Colonic mucosa (tissue), 4 donors: Measurements from ENCODE around the gene MLLT6. TPM values are rescaled to one million over a fixed set of nuclear protein-coding genes. Genes with fewer than 3 reads are reported as not detected.

Source experiments
- DNase-seq: peaks from one replicate; pipeline ENCODE4 v3.0.0-alpha.2; 2020
- H3K27ac ChIP-seq: fragments of 200-600 bp; one replicate; pipeline ENCODE4 v1.8.0; 2021
- H3K27me3 ChIP-seq: fragments of 200-600 bp; one replicate; pipeline ENCODE4 v1.8.0; 2021
- H3K36me3 ChIP-seq: fragments of 200-600 bp; one replicate; pipeline ENCODE4 v1.8.0; 2021
- H3K4me1 ChIP-seq: fragments of 200-600 bp; one replicate; pipeline ENCODE4 v1.8.0; 2021; ENCODE audit warnings: mild to moderate bottlenecking
- H3K4me3 ChIP-seq: fragments of 200-600 bp; one replicate; pipeline ENCODE4 v1.8.0; 2021
- H3K9ac ChIP-seq, 2 donors: one replicate each; pipeline ENCODE4 v1.7.0; 2013; ENCODE audit warnings: control low read depth in 2 of 2, low read depth in 2 of 2, low read length in 2 of 2
- H3K9me3 ChIP-seq: fragments of 200-600 bp; one replicate; pipeline ENCODE4 v1.8.0; 2021
- intact Hi-C: fragments of 100-400 bp; cut with DNase I; formaldehyde crosslinking; loops from one replicate; pipeline ENCODE4 v1.14.1; 2022
- total RNA-seq, 2 donors: library from RNA; stranded (reverse); fragmentation: NEBNext Ultra II Directional in 1 of 2; extraction: Animal tissue kit (Norgen Biotek cat#: 25700) in 1 of 2; gene quantifications; one replicate each; pipeline ENCODE4 v1.2.1, GENCODE V29; 2021
- TF ChIP-seq, protein P1 (sequence below): fragments of 200-600 bp; IDR thresholded peaks from one replicate; pipeline ENCODE4 v1.8.0; 2022; ENCODE audit warnings: antibody characterized with exemption, mild to moderate bottlenecking
- donor health status: healthy.
- donor health status: DM: no; HTN: no; CAD: no.
- donor health status: DM: no; HTN: no; CAD: no.

MLLT6 gene
- total RNA-seq, 2 donors from 2014 or later = 74.1 to 109 TPM

DNA sequence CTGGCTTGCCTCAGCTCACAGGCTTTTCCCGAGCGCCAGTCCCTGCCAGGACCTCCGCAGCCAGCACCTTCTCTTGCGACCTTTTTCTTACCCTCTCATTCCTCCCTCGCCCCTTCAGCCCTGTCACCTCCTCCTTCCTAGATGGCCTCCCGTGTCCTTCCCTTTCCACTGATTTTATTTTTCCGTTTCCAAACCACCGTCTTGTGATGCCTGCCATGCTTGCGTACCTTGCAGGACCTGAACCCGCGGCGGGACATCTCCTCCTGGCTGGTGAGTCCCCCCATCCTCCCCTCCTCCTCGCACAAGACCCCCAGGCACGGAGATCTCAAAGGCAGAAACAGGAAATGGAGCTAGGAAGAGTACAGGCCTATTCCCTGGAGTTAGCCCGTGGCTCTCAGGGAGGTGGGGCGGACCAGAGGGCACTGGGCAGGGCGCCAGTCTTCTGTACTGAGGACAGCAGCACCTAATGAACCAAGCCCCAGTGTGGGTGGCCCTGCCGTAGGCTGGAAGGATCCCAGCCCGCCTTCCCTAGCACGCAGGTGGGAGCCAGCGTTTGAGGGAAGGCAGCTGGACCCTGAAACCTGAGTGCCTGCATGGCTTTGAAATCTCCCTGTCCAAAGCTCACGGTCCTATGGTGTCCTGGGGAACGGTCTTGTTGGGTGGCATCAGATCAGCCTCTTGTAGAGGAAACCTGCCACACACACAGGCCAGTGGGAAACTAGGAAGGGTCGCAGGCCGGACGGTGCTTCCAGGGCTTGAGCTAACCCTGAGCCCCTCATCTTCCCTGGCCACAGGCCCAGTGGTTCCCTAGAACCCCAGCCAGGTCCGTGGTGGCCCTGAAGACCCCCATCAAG lies 25.7 kb downstream of the MLLT6 start:
- intact Hi-C loops = no loop called here
- H3K9me3 ChIP-seq = no peaks in the 10 kb centered on the region
- TF ChIP-seq, protein P1, sequence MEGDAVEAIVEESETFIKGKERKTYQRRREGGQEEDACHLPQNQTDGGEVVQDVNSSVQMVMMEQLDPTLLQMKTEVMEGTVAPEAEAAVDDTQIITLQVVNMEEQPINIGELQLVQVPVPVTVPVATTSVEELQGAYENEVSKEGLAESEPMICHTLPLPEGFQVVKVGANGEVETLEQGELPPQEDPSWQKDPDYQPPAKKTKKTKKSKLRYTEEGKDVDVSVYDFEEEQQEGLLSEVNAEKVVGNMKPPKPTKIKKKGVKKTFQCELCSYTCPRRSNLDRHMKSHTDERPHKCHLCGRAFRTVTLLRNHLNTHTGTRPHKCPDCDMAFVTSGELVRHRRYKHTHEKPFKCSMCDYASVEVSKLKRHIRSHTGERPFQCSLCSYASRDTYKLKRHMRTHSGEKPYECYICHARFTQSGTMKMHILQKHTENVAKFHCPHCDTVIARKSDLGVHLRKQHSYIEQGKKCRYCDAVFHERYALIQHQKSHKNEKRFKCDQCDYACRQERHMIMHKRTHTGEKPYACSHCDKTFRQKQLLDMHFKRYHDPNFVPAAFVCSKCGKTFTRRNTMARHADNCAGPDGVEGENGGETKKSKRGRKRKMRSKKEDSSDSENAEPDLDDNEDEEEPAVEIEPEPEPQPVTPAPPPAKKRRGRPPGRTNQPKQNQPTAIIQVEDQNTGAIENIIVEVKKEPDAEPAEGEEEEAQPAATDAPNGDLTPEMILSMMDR = no peak

DNA sequence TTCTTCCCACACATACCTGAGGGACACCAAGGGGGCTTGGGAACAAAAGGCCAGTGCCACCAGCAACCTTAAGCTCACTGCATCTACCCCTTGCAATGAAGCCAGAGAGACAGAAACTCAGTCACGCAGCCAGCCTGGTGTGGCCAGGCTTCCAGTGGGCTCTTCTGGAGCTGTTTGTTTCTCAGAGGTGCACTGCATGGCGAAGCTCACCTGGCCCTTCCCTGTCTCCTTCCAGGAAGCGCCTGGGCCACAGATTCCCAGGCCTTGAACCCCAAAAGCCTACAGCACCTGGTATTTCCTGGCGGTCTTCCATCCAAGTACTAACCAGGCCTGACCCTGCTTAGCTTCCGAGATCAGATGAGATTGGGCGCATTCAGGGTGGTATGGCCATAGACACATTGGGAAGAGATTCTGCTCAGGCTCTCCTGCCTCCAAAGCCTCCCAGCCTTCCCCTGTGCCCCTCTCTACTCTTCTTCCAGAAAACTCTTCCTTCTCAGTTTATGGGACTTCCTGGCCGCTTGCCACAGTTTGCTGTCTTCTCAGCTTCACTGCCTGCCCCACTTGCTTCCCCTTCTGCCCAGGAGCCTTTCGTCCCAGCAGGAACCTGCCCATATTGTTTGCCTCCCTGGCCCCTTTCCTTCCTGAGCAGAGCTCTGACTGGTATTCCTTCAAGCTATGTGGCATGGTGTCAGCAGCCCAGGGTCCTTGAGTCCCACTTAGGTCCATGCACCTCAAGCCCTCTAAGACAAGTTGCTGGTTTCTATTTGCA lies 26.6 kb downstream of the MLLT6 start:
- H3K36me3 ChIP-seq = no peaks in the 10 kb centered on the region
- no peaks in the 10 kb centered on the region for H3K9me3 ChIP-seq
- H3K4me1 ChIP-seq = peaks cover 25% of the 10 kb centered on the region
- peak overlapping the region; percentile 71 for H3K4me3 ChIP-seq
- H3K27me3 ChIP-seq = no peaks in the 10 kb centered on the region
- peak overlapping the region; percentile 25 to 99 for H3K9ac ChIP-seq
- TF ChIP-seq, protein P1 = no peak
- intact Hi-C loops = no loop called here
- DNase-seq = peak; percentile 77
- peak overlapping the region; percentile 92 for H3K27ac ChIP-seq

More for the DNA sequence above, 25.7 kb downstream of the MLLT6 start:
- Histone ChIP-seq H3K4me3 (peak overlapping the region; percentile 71), H3K4me1 (peaks cover 25% of the 10 kb centered on the region), H3K27ac (peak overlapping the region; percentile 92), H3K36me3 (no peaks in the 10 kb centered on the region), H3K9ac (peak overlapping the region; percentile 82 to 99), H3K27me3 (no peaks in the 10 kb centered on the region)
- peak; percentile 95 for DNase-seq

DNA sequence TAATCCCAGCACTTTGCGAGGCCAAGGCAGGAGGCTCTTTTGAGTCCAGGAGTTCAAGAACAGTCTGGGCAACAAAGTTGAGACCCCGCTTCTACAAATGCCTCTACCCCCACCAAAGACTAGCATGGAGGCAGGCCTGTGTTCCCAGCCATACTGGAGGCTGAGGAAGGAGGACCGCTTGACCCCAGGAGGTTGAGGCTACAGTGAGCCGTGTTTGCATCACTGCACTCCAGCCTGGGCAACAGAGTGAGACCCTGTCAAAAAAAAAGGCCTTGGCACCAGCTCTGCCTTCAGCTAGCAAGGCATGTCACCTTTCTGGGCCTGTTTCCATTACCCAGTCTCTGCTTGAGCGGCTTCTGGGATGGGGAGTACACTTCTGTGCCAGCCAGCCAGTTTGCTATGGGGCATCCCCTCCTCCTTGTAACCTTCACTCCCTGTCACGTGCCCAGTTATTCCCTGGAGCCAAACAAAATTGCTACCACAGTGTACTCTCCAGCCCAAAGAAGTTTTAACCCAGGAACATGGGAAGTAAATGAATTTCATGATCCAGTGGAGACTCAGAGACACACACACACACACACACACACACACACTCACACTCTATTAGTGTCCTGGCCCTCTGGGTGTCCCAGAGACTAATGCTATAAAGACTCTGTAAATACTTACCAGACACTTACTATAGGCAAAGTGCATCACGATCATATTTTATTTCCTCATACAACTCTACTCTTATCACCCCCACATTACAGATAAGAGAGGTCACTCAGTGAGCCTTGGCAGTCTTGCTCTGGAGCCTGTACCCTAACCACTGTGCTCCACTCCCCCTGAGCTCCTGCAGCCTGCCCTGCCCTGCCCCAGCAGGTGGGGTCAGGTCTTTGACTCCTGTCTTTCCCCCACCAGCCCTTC lies 27.6 kb downstream of the MLLT6 start:
- DNase-seq = peak; percentile 72
- H3K4me3 ChIP-seq = peak overlapping the region; percentile 71
- H3K36me3 ChIP-seq = no peaks in the 10 kb centered on the region
- H3K9me3 ChIP-seq = no peaks in the 10 kb centered on the region
- H3K27me3 ChIP-seq = no peaks in the 10 kb centered on the region
- H3K4me1 ChIP-seq = peaks cover 25% of the 10 kb centered on the region
- H3K9ac ChIP-seq = peak overlapping the region in 1 of 2 donors; percentile 99
- intact Hi-C loops = no loop called here
- TF ChIP-seq, protein P1 = no peak
- H3K27ac ChIP-seq = peak overlapping the region; percentile 92

DNA sequence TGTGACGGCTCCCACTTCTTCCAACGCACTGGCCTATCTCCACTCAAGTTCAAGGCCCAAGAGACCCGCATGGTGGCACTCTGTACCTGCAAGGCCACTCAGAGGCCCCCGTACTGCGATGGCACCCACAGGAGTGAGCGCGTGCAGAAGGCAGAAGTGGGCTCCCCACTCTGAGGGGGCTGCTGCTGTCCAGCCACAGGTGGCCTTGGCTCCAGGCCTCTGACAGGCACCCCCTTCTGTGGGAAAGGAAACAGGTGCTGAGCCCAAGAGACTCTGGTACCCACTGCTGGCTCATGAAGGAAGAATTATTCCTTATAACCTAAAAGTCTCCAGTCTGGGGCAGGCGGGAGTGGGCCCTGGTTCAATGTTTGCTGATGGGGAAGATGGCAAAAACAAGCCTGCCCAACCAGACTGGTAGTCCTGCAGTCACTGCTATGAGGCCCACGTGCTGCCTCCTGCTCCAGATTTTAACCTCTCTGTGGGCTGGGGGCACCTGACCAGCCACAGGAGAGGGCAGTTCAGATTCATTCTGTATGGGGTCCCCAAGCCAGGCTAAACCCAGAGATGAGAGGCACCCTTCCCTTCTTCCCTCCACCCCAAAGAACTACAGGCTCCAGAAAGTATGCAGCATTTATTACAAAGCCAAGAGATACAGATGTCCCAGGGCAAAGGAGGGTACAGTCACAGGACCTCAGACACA lies 28.4 kb downstream of the MLLT6 start:
- peak overlapping the region in 1 of 2 donors; percentile 99 for H3K9ac ChIP-seq
- TF ChIP-seq, protein P1 = no peak

More for the DNA sequence above, 28.4 kb downstream of the MLLT6 start:
- Histone ChIP-seq H3K9me3 (no peaks in the 10 kb centered on the region), H3K27ac (peak overlapping the region; percentile 57), H3K27me3 (no peaks in the 10 kb centered on the region), H3K36me3 (no peaks in the 10 kb centered on the region), H3K4me1 (peaks cover 25% of the 10 kb centered on the region), H3K4me3 (no peak overlapping the region)
- intact Hi-C loops = no loop called here
- DNase-seq = no peak
